H1 (cell line): ENCODE data around the gene ZNF443.

Source experiments
- EP300 ChIP-seq, 2 experiments: IDR thresholded peaks; 1 replicate in 1 of 2; 2 replicates in 1 of 2; pipeline ENCODE4 v1.6.1; 2011 to 2012; ENCODE audit warnings: low read depth in 2 of 2, low read length in 2 of 2, mild to moderate bottlenecking in 2 of 2, borderline replicate concordance in 1 of 2, inconsistent platforms in 1 of 2, moderate library complexity in 1 of 2
- NRF1 ChIP-seq: IDR thresholded peaks from 2 replicates; pipeline ENCODE4 v1.6.1; 2011; ENCODE audit warnings: mild to moderate bottlenecking, low read depth, low read length, improper control_type of control experiment
- POLR2A ChIP-seq, 2 experiments: IDR thresholded peaks; 1 replicate in 1 of 2; 2 replicates in 1 of 2; pipeline ENCODE4 v1.6.1; 2011; ENCODE audit warnings: low read depth in 2 of 2, low read length in 2 of 2, mild to moderate bottlenecking in 2 of 2; ENCODE audit errors: control extremely low read depth in 1 of 2
- RBBP5 ChIP-seq: IDR thresholded peaks from 2 replicates; pipeline ENCODE4 v1.7.1; 2012; ENCODE audit warnings: low read depth, mild to moderate bottlenecking, inconsistent platforms, low read length, moderate library complexity, borderline replicate concordance
- TF ChIP-seq, protein P1 (sequence below), 3 experiments: IDR thresholded peaks; 1 replicate in 2 of 3; 2 replicates in 1 of 3; pipeline versions ENCODE4 v1.5.1 to v1.6.1; 2011; ENCODE audit warnings: low read length in 3 of 3, mild to moderate bottlenecking in 3 of 3, inconsistent platforms in 2 of 3, low read depth in 1 of 3, moderate library complexity in 1 of 3; ENCODE audit not compliant: insufficient read depth in 1 of 3; ENCODE audit errors: control extremely low read depth in 1 of 3

DNA sequence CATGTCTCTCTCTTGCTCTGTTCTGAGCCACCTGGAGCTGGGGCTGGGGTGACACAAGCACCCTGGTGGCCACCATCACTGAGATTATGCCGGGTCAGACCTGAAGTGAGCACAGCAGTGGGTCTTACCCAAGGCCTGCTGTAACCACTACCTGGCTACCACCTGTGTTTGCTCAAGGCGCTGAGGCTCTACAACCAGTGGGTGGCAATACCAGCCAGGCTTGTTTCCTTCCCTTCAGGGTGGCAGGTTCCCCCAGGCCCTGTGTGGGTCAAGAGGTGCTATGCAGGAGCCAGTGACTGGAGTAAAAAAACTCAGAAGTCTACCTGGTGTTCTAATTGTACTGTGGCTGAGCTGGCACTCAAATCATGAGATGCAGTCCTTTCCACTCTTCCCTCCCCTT is 8.0 kb upstream of the ZNF443 start:
- TF ChIP-seq EP300 (IDR thresholded peaks at IDR 0.05; ENCODE audit: borderline replicate concordance in 1 of 2, low read depth in 2 of 2, low read length in 2 of 2) (no peak), RBBP5 (no peak), NRF1 (no peak), POLR2A (IDR thresholded peaks at IDR 0.05; ENCODE audit: control extremely low read depth in 1 of 2, low read depth in 2 of 2, low read length in 2 of 2) (no peak)
- TF ChIP-seq, protein P1, sequence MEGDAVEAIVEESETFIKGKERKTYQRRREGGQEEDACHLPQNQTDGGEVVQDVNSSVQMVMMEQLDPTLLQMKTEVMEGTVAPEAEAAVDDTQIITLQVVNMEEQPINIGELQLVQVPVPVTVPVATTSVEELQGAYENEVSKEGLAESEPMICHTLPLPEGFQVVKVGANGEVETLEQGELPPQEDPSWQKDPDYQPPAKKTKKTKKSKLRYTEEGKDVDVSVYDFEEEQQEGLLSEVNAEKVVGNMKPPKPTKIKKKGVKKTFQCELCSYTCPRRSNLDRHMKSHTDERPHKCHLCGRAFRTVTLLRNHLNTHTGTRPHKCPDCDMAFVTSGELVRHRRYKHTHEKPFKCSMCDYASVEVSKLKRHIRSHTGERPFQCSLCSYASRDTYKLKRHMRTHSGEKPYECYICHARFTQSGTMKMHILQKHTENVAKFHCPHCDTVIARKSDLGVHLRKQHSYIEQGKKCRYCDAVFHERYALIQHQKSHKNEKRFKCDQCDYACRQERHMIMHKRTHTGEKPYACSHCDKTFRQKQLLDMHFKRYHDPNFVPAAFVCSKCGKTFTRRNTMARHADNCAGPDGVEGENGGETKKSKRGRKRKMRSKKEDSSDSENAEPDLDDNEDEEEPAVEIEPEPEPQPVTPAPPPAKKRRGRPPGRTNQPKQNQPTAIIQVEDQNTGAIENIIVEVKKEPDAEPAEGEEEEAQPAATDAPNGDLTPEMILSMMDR (IDR thresholded peaks at IDR 0.05; ENCODE audit: control extremely low read depth in 1 of 3, insufficient read depth in 1 of 3, low read depth in 1 of 3, low read length in 3 of 3), result no peak
